ENCODE measurements around the gene TNFRSF6B. TPM values are rescaled to one million over a fixed set of nuclear protein-coding genes. Genes with fewer than 3 reads are reported as not detected.

Gene TNFRSF6B
- total RNA-seq, 2 donors from 2014 or later: 9.9 to 13.8 TPM

DNA sequence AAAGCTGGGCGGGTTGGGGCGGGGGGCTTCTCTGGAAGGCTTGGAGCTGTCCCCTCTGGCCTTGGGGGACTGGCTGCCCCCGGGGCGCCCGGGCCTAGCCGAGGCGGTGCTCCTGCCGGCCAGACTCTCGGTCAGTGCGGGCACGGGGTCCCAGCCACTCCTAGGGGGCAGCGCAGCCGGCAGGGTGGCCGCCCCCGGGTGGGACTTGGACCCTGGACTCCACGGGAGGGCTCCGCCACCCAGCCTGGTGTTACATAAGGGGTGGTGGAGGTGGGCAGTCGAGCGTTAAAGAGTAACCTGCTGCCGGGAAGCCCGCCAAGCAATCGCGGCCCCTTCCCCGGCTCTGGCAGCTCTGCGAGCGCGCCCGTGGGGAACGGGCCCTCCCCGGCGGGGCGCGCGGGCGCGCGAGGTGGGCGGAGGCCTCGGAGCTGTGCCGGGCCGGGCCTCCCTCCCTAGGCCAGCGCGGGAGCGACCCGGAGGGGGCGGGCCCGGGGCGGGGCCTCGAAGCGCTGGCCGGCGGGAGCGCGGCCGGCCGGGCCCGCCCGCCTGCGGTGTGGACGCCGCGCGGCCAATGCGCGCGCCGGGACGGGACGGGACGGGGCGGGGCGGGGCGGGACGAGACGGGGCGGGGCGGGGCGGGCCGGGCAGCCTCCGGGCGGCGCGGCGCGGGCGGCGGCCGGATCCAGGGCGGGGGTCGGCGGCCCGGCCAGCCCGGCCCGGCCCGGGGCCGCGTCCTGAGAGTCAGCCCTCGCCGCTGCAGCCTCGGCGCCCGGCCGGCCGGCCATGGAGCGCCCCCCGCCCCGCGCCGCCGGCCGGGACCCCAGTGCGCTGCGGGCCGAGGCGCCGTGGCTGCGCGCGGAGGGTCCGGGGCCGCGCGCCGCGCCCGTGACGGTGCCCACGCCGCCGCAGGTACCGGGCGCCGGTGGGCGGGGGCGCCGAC, 42.9 kb downstream of the TNFRSF6B start, which contains the start of gene SLC2A4RG:
Gene SLC2A4RG (plus strand): TSS at position 647 of the 940 bp plus-strand sequence. CDS start 137 bp downstream, at position 784.
- peak within 1 kb of the TSS; percentile 85 to 96 (median 89) for H3K27ac ChIP-seq

DNA sequence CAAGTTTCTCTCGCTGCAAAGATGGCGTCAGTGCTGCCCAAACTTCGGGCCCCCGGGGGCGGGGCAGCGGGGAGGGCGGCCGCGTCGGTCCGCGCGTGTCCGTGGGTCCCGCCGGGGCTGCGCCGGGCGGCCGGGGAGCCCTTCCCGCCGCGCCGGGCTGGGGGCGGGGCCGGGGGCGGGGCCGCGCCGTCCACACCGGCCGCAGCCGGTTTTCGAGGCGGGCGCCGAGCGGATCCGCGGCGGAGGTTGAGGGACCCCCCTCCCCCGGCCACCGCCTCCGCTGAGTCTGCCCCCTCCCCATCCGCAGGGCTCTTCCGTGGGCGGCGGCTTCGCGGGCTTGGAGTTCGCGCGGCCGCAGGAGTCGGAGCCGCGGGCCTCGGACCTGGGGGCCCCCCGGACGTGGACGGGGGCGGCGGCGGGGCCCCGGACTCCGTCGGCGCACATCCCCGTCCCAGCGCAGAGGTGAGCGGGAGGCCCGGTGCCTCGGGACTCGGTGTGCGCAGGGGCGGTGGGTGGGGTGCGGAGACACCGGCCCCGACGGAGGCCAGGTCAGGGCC, 43.7 kb downstream of the TNFRSF6B start:
- H3K4me3 ChIP-seq: peak overlapping the region; percentile 14 to 27
- peaks cover 0 to 2% of the 10 kb centered on the region in 2 donors for H3K36me3 ChIP-seq (replicated peaks in 1 of 2; ENCODE audit: insufficient read depth in 1 of 2, low read depth in 2 of 2)
- peaks cover 43% of the 10 kb centered on the region for H3K4me1 ChIP-seq
- TF ChIP-seq, protein P1, sequence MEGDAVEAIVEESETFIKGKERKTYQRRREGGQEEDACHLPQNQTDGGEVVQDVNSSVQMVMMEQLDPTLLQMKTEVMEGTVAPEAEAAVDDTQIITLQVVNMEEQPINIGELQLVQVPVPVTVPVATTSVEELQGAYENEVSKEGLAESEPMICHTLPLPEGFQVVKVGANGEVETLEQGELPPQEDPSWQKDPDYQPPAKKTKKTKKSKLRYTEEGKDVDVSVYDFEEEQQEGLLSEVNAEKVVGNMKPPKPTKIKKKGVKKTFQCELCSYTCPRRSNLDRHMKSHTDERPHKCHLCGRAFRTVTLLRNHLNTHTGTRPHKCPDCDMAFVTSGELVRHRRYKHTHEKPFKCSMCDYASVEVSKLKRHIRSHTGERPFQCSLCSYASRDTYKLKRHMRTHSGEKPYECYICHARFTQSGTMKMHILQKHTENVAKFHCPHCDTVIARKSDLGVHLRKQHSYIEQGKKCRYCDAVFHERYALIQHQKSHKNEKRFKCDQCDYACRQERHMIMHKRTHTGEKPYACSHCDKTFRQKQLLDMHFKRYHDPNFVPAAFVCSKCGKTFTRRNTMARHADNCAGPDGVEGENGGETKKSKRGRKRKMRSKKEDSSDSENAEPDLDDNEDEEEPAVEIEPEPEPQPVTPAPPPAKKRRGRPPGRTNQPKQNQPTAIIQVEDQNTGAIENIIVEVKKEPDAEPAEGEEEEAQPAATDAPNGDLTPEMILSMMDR (IDR thresholded peaks at IDR 0.05): no peak
- no peak for TF ChIP-seq POLR2A (IDR thresholded peaks at IDR 0.05)
- WGBS, 2 donors: 0% methylated on average over 37 of the region's 80 CpGs; no CpG with 5 or more reads in 1 of the 2 donors
- H3K27ac ChIP-seq: peak overlapping the region; percentile 85 to 96 (median 89)
- DNase-seq (peak in 3 of 4 donors; percentile 33 to 50 (median 49)), ATAC-seq (peak; percentile 13)
- intact Hi-C loops (cut with DNase I): no loop called here
- no peaks in the 10 kb centered on the region for H3K9me3 ChIP-seq
- no peaks in the 10 kb centered on the region for H3K27me3 ChIP-seq

More for the DNA sequence above, 42.9 kb downstream of the TNFRSF6B start, which contains the start of gene SLC2A4RG:
- Histone ChIP-seq H3K36me3 (replicated peaks in 1 of 2; ENCODE audit: insufficient read depth in 1 of 2, low read depth in 2 of 2) (peaks cover 0 to 2% of the 10 kb centered on the region in 2 donors), H3K4me1 (peaks cover 43% of the 10 kb centered on the region), H3K9me3 (no peaks in the 10 kb centered on the region), H3K4me3 (peak within 1 kb of the TSS; percentile 14 to 27), H3K27me3 (no peaks in the 10 kb centered on the region)
- DNase-seq (peak; percentile 78 to 87 (median 82)), ATAC-seq (peak; percentile 77)
- intact Hi-C loops (cut with DNase I): loop anchor here (5.0 to 10.0 kb wide), 2 partner anchors 37 to 85 kb away; partner anchors contain the start of genes RTEL1 and STMN3
- WGBS, 2 donors: 0 to 1% methylated on average over 4 to 48 of the region's 136 CpGs
- TF ChIP-seq, protein P1 (IDR thresholded peaks at IDR 0.05): no peak
- peak in 2 of 3 donors; percentile 14 to 15 for TF ChIP-seq POLR2A (IDR thresholded peaks at IDR 0.05)

DNA sequence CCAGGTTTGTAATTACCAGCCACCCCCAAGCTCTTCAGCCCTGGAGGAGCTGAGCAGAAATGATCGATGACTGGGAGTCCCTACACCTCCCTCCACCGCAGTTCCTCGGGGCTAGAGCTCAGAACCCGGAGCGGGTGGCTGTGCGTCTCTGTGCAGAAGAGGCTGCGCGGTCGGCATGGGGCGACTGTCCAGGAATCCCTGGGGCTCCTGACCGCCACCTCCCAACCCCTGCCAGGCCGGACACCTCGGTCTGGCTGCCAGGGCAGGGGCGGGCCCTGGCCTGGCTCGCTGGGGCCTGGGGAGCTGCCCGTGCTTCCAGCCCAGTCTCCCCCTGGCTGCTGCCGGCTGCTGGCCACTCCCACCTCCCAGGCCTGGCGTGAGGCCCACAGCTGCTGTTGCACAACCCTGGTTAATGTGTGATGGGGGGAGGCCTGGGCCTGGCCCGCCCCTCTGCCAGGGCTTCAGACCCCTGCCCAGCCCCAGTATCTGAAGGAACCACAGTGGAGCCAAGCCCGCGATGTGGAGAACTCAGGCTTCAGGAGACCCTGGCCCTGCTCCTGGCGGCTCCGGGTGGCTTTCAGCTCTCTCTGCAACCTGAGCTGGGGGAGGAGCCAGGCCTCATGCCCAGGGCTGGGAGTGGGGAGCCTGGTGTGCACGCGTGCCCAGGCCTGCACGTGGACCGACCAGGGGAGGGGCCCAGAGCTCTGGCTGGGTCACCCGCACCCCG, 44.3 kb downstream of the TNFRSF6B start:
- H3K4me1 ChIP-seq: peaks cover 43% of the 10 kb centered on the region
- DNase-seq: peak; percentile 94 to 98 (median 96)
- intact Hi-C loops (cut with DNase I): no loop called here
- no peaks in the 10 kb centered on the region for H3K9me3 ChIP-seq
- peak overlapping the region; percentile 85 to 96 (median 89) for H3K27ac ChIP-seq
- peak overlapping the region; percentile 14 to 27 for H3K4me3 ChIP-seq
- TF ChIP-seq, protein P1 (IDR thresholded peaks at IDR 0.05): peak; percentile 11 to 67 (median 44)
- peak; percentile 24 to 76 (median 67) for TF ChIP-seq POLR2A (IDR thresholded peaks at IDR 0.05)
- 0% methylated on average over 2 to 27 of the region's 29 CpGs for WGBS, 2 donors
- H3K27me3 ChIP-seq: no peaks in the 10 kb centered on the region
- peak; percentile 76 for ATAC-seq
- H3K36me3 ChIP-seq (replicated peaks in 1 of 2; ENCODE audit: insufficient read depth in 1 of 2, low read depth in 2 of 2): peaks cover 0 to 2% of the 10 kb centered on the region in 2 donors

DNA sequence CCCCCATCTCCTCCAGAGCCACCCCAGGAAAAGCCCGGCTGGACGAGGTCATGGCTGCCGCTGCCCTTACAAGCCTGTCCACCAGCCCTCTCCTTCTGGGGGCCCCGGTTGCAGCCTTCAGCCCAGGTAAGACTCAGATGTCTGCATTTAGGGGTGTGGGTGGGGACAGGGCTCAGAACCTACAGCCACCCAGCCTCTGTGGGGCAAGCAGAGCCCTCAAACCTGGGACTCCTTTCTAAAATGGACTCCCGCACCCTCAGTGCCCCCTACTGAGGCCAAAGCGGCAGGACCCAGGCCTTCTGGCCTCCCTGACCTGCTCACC, 44.9 kb downstream of the TNFRSF6B start:
- DNase-seq: no peak
- Histone ChIP-seq H3K4me3 (no peak overlapping the region), H3K4me1 (peaks cover 43% of the 10 kb centered on the region), H3K27ac (peak overlapping the region; percentile 85 to 96 (median 89)), H3K27me3 (no peaks in the 10 kb centered on the region), H3K36me3 (replicated peaks in 1 of 2; ENCODE audit: insufficient read depth in 1 of 2, low read depth in 2 of 2) (peaks cover 0 to 2% of the 10 kb centered on the region in 2 donors), H3K9me3 (no peaks in the 10 kb centered on the region)
- TF ChIP-seq, protein P1 (IDR thresholded peaks at IDR 0.05): no peak
- no peak for TF ChIP-seq POLR2A (IDR thresholded peaks at IDR 0.05)
- intact Hi-C loops (cut with DNase I): no loop called here
- 12% methylated on average over 6 of the region's 6 CpGs; no CpG with 5 or more reads in 1 of the 2 donors for WGBS, 2 donors
- no peak for ATAC-seq
